CD4-positive, alpha-beta T cell treated with Interleukin-21 for 1 hour (primary cell): ENCODE measurements around the gene ACTL10.
"Not testable (repeated sequence)": the region's sequence is repeated elsewhere in the genome, so short reads cannot be mapped to it uniquely, and the experiment has no call there.

ENCODE experiments used
- DNase-seq: peaks from one replicate; pipeline ENCODE4 v3.0.0-alpha.2; 2020

ACTL10 gene

GRCh38 chr20:33666293-33667244 lies at the start of gene ACTL10:
ACTL10 (plus strand) TSS chr20:33666943; CDS start chr20:33667498, 555 bp downstream.
- DNase-seq: peak; percentile 90

DNA sequence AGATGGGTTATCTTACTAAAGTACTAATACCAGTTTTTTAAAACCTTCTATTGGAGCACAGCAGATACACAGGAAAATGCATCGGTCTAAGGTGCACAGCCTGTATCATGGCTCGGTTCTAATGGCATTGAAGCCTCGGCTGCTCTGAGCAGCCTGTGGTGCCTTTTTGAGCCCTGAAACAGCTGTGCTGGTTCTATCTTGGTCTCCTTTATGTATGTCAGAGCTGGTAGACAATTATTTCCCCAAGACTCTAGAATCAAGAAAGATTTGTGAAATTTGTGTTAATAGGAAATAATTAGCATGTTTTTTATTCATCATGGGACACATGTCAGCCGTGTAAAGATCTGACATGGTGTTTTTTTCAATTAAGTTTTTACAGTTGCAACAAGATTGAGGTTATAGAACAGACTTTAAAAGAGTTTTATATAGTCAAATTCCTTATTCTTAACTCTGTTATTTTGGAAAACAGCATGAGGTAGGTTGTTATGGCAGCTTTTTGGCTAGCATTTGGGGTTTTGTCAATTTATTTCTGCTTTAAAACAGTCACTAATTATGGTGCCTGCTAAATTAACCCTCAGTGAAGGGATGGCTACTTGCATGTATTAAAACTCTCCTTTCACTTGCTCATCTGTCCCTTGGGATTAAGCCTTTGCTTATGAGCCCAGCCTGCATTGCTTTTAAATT lies 44.9 kb upstream of the ACTL10 start:
- DNase-seq: no peak

GRCh38 chr20:33622705-33623365 lies 43.9 kb upstream of the ACTL10 start:
- DNase-seq: no peak

DNA sequence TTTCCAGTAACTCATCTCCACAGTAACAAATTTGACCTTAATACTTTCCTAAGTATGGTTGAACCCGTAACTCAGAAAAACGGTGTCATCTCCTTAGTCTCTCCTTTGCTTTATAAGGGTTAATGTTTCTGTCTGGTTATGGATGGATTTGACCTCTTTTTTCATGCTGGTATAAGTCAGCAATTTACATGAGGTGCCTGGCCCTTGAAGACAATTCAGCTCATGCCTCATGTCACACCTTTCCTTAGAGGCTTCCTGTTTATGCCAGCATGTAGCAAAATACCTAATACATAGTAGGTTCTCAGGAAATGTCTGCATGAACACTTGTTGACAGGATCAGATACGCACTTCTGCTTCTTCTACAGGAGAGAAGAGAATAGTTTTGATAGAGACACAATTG lies 42.3 kb upstream of the ACTL10 start:
- DNase-seq: peak; percentile 40

DNA sequence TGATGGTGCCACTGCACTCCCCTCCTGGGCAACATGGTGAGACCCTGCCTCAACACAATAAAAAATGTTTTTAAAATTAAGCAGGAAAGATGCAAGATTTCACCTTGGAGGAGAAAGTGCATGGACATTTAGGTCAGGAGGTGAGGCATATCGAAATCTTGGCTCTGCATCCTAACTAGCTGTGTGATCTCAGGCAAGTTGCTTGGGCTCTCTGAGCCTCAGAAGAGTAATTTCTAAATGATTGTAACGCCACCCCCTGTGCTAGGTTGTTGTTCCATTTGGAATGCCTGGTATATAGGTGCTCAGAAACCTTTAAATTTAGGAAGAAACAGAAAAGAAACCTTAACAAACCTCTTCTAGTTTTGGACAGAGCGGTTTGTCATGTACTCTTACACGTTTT lies 40.6 kb upstream of the ACTL10 start:
- no peak for DNase-seq

- DNase-seq: no peak
Measured at GRCh38 chr20:33627577-33628216, 39.0 kb upstream of the ACTL10 start.

- DNase-seq: no peak
Measured at GRCh38 chr20:33629533-33629932, 37.2 kb upstream of the ACTL10 start.

GRCh38 chr20:33629979-33630378 lies 36.8 kb upstream of the ACTL10 start:
- DNase-seq: no peak

- DNase-seq: no peak
Measured at GRCh38 chr20:33630507-33630906, 36.2 kb upstream of the ACTL10 start.

- DNase-seq: not testable (repeated sequence)
Measured at GRCh38 chr20:33631910-33632309, 34.8 kb upstream of the ACTL10 start.

DNA sequence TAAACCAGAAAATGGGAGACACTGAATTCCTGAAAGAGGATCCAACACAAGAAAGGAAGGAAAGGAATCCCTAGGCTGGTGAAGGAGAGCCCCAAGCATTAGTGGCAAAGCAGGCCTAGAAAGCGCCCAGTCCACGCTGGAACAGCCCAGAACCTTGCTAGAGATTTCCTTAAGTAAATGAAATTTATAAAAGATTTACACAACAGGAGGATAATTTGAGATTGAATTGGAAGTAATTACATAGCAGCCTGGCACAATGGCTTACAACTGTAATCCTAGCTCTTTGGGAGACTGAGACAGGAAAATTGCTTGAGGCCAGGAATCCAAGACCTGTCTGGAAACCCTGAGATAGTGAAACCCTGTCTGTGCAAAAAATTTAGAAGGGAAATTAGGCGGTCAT lies 31.4 kb upstream of the ACTL10 start:
- no peak for DNase-seq

DNA sequence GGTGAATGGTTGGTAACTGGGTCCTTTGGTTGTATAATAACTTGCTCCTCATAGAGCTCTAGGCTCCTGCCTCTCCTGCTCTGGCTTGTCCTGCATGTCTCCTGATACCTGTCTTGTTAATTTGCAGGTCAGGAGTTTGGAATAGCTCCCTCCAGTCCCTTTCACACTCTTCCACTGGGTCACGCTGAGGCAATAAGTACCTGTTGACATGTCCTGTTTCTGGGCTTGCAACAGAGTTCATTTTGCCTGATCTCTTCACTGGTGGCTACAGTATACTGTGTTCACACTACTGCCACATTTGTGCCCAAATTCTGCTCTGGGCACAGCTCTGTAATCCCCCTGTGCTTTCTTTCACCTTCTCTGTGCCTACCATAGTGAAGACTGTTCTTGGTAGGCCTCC lies 30.0 kb upstream of the ACTL10 start:
- no peak for DNase-seq

GRCh38 chr20:33640287-33640686 lies 26.5 kb upstream of the ACTL10 start:
- no peak for DNase-seq

DNA sequence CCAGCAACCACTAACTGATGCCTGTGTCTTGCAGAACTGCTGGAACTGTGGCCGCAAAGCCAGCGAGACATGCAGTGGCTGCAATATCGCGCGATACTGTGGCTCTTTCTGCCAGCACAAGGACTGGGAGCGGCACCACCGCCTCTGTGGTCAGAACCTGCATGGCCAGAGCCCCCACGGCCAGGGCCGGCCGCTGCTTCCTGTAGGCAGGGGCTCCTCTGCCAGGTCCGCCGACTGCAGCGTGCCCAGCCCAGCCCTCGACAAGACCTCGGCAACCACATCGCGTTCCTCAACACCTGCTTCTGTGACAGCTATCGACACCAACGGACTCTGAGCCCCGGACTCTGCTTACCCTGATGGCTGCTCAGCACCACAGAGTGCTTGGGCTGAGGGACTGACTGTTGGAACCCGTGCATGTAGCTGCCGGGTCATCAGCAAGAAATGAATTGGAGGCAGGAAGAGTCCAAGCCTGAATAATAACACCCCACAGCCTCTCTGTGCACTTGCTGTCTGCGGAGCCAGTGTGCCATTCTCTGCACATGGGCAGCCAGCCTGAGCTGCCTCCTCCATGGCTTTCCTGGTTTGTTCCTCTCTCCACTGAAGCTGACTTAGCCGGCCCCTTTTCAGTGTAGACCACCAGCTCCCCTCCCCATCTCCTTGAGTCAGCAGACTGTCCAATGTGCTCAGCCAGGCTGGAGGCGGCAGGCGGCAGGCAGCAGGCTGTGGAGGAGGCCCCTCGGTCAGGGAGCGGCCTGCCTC lies 22.3 kb upstream of the ACTL10 start:
- no peak for DNase-seq

- no peak for DNase-seq
Measured at GRCh38 chr20:33645072-33645358, 21.7 kb upstream of the ACTL10 start.

GRCh38 chr20:33645396-33645795 lies 21.3 kb upstream of the ACTL10 start:
- no peak for DNase-seq

DNA sequence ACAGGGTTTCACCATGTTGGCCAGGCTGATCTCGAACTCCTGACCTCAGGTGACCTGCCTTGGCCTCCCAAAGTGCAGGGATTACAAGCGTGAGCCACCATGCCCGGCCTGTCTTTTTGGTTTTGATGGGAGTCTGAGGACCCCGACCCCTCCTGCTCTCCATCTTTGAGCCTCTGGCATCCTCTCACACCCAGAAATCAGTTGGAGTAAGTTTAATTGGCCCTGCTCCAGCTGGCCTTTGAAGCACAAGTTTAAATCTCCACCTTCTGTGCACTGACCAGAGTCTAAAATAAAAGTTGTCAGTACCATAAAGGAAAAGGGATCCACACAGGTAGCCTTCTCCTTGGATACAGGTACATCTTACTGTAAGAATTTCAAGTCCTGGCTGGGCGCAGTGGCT lies 20.6 kb upstream of the ACTL10 start:
- DNase-seq: no peak

GRCh38 chr20:33646959-33647602 lies 19.7 kb upstream of the ACTL10 start:
- not testable (repeated sequence) for DNase-seq

DNA sequence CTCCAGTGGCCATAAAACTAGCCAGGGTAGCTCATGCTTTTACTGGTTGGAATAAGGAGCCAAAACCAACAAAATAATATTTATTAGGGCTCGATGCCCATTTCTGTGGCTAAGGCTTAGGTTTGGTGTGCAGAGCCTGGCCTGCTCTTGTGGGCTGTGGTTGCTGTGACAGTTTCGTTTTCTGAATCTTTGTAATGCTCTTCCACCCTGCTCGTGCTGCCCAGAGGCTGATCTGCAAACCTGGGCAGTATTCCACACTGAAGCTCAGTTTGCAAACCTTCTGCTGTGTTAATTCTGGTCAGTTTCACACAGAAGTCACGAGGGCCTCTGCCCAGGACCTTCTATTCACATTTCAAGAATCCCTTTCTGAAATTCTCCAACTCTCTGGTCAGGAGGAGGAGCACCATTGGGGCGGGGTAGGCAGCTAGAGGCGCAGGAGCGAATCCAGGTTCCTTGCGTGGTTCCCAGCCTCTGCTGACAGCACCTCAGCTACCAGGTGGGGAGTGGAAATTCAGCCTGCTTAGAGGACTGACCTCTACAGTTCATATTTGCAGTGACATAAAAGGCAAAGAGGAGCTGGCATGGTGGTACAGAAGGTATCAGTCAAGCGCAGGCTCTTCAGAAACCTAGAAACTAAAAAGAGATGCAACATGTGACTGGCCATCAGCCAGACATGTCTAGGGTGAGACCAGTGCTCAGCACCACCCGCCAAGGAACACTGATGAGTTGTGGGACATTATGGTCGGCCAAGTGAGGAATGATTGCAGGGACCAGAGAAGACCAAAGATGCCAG lies 18.9 kb upstream of the ACTL10 start:
- peak; percentile 22 for DNase-seq

DNA sequence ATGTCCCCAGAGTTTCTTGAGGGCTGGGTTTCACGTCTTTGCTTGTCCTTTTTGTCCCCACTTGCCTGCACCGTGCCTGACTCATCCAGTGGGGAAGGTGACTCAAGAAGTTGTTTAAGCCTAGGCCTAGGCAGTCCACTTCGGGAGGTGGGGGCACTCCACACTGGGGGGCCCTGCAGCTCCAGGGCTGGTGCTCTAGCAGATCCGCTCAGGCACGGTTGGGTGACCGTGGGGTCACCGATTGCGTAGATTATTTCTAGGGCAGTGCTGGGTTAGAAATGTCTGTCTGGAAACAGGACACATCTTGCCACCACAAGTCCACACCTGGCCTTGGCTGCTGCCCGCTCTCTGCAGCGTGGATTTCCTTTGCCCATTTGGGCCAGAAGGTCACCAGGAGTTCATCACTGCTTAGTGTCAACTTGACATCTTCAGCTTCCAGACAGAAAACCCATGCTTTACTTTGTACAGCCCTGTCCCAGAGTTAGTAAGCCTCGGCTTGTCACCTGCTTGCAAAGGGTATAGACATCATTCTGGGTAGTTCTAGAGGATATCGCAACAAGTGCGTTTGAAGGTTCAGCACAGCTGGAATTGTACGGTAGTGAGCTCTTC lies 18.2 kb upstream of the ACTL10 start:
- no peak for DNase-seq

DNA sequence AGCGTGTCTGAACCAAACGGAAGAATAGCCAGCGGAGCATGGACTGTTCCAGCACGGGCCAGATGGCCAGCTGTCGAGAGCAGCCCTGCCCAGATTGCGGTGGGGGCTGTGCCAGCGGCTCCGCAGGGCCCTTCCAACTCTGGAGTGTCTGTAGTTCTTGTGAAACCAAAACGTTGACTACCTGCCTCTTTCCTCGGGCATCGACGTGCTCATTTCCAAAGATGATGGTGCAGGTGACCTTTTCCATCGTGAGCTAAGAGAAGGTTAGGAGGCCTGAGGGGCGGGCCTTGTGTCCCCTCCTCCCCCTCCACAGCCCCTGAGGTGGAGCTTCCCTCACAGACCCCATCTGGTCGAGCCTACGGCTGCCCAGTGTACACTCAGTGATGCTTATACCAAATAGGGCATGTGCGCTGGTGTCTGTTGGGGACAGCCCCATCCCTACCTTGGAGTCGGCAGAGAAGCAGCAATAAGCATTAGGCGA lies 17.5 kb upstream of the ACTL10 start:
- no peak for DNase-seq
